Amniotic epithelial cell (primary cell): Measurements from ENCODE around the gene AMPD2.
A peak's percentile ranks its signal among the peaks of the same experiment; 100 is the strongest.

Source experiments
- DNase-seq: peaks from one replicate; pipeline ENCODE4 v3.0.0-alpha.2; 2010; ENCODE audit warnings: low read depth

AMPD2 gene

DNA sequence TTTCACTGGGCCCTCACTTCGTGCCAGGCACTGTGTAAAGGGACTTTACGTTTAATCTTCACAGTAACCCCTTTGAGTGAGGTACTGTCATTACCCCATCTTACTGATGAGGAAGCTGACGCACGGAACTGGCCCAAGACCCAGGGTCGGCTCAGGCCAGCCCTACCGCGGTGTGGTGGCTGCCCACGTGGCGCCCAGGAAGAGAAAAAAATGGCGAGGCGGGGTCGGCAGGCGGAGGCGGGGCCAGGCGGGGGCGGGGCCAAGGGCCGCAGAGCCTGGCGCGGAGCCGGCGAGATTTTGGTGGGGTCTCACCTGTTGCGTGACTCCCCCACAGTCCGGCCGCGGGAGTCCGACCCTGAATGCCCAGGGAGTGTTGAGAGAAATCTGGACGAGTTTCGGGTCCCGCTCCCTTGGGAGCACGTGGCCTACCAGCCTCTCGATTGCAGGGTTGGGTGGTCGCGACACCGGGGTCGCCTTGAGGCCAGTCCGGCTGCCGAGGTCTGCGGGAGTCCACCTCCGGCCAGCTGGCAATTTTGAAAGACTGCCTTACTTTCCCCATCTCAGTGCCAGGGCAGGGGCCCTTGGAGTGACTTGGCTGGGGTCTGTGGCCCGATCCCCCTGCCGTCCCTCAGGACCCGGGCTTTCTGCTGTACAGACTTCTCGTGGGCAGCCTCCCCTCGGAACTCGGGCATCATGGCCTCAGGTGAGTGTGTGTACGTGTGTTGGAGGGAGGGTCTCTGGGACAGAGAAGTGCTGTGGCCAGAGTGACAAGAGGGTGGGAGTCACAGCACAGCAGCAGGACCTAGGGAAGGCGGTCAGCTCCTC, at the start of gene AMPD2, which contains the start of gene GNAT2:
AMPD2 (plus strand) TSS at position 262 of the 825 bp plus-strand sequence. CDS start 1,339 bp downstream, outside the sequence.
GNAT2 (minus strand) TSS at position 41 of the 825 bp plus-strand sequence. CDS start 6,746 bp downstream, outside the sequence.
- DNase-seq, result peak; percentile 86

- peak; percentile 91 for DNase-seq
Measured at GRCh38 chr1:109570414-109570813, 49.2 kb upstream of the AMPD2 start.

- no peak for DNase-seq
Measured at GRCh38 chr1:109573785-109574184, 45.9 kb upstream of the AMPD2 start.

DNA sequence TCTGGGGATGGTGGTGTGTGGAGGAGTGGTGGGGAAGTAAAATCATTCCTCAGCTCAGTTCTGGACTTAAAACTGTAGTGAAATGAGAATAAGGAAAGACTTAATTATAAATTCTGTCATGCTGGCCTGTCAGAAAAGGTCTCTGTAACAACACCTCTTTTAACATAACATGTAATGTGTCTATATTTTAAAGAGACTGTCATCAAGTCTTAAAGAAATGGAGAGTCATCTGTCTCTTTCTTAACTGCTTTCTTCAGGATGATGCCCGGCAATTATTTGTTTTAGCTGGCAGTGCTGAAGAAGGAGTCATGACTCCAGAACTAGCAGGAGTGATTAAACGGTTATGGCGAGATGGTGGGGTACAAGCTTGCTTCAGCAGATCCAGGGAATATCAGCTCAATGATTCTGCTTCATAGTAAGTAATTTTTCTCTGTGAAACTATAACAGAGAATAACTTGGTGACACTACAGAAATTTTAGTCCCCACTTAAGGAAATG, 40.6 kb upstream of the AMPD2 start:
- DNase-seq, result peak; percentile 21

DNA sequence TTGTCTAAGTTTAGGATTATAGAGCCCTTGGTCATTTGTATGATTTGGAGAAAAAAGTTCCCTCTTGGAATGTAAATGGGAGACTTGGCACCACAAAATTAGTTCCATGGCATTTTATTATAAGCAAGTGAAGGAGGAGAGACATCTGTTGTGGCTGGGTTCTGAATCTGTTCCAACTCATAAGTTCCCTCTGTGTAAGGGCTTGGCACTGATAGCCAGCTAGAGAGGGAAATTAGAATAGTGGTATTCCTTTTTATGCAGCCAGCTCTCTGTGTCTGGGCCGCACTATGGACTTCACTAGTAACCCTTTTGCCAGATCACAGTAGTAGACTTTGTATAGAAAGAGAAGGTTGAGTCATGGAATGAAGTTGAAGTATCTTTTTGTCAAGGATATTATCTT, 40.1 kb upstream of the AMPD2 start:
- no peak for DNase-seq

- no peak for DNase-seq
Measured at GRCh38 chr1:109582021-109582420, 37.6 kb upstream of the AMPD2 start.

DNA sequence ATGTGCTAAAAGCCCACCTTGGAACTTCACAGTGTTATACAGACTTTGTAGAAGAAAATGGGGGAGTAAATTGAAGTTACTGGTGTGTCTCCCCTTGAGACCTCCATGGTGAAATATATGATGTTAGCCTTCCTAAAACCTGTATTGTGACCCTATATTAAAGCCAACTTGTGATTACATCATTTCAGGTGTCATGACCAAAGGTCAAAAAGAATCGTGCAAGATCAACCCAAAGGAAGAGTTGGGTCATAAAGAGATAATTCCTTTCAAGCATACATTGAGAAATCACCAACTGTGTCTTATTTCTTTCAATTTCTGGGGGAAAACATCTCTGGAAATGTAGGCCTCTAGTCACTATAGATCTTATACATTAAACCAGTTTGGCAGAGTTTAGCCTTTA, 34.9 kb upstream of the AMPD2 start:
- DNase-seq, result no peak

DNA sequence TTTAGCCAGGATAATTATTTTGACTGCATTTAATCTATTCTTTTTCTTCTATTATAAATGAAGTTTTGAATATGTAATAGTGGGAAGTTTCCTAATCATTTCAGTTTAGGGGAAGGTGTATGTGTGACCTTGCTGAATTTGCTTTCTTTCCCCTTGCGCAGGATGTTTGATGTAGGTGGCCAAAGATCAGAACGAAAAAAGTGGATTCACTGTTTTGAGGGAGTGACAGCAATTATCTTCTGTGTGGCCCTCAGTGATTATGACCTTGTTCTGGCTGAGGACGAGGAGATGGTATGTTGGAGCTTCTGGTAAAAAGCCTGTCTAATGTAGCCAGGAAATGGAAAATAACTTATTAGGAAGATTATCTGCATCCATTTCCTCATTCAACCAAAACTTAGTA, 33.6 kb upstream of the AMPD2 start:
- DNase-seq, result no peak

- DNase-seq, result no peak
Measured at GRCh38 chr1:109589177-109589576, 30.5 kb upstream of the AMPD2 start.

GRCh38 chr1:109589679-109590078, 30.0 kb upstream of the AMPD2 start:
- no peak for DNase-seq

- DNase-seq, result no peak
Measured at GRCh38 chr1:109592916-109593315, 26.7 kb upstream of the AMPD2 start.

DNA sequence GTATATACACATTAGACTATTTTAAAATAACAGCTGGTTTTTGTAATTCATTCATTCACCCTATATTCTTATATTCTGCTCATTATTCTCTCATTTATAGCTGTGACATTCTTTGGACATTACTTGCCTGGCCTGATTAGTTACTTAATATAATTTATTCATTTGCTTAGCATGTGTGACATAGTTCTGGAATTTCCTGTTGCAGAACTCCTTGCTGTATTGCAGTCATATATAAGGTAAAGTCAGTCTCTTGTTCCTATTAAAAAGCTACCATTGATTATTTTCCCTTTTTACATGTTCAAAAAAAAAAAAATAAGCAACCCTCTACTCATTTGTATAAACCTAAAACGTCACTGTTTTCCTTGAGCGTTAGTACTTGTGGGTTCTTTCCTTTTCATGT, 24.1 kb upstream of the AMPD2 start:
- peak; percentile 52 for DNase-seq

- peak; percentile 70 for DNase-seq
Measured at GRCh38 chr1:109598156-109598555, 21.5 kb upstream of the AMPD2 start.

GRCh38 chr1:109598655-109599054, 21.0 kb upstream of the AMPD2 start:
- DNase-seq, result no peak

DNA sequence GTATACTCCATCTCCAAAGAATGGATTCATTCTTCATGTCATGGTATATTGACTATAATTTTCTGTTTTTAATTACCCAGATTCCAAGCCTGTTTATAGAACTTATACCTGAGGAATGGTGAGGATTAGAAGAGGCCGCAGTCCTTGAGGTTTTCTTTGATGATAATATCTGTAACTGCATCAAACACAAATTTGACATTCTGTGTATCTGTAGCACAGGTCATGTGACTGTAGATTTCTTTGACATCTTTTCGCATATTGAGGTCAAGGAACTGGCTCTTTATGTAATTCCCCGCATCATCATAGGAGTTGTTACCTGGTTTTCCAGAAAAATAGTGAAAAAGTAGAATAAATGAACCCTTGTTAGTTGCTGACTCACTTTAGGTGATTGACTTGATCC, 16.4 kb upstream of the AMPD2 start:
- DNase-seq, result no peak

- no peak for DNase-seq
Measured at GRCh38 chr1:109605381-109605780, 14.3 kb upstream of the AMPD2 start.

- no peak for DNase-seq
Measured at GRCh38 chr1:109609881-109610280, 9.8 kb upstream of the AMPD2 start.

GRCh38 chr1:109610609-109611307, 8.9 kb upstream of the AMPD2 start:
- DNase-seq, result peak; percentile 31

GRCh38 chr1:109611308-109611990, 8.2 kb upstream of the AMPD2 start:
- no peak for DNase-seq

DNA sequence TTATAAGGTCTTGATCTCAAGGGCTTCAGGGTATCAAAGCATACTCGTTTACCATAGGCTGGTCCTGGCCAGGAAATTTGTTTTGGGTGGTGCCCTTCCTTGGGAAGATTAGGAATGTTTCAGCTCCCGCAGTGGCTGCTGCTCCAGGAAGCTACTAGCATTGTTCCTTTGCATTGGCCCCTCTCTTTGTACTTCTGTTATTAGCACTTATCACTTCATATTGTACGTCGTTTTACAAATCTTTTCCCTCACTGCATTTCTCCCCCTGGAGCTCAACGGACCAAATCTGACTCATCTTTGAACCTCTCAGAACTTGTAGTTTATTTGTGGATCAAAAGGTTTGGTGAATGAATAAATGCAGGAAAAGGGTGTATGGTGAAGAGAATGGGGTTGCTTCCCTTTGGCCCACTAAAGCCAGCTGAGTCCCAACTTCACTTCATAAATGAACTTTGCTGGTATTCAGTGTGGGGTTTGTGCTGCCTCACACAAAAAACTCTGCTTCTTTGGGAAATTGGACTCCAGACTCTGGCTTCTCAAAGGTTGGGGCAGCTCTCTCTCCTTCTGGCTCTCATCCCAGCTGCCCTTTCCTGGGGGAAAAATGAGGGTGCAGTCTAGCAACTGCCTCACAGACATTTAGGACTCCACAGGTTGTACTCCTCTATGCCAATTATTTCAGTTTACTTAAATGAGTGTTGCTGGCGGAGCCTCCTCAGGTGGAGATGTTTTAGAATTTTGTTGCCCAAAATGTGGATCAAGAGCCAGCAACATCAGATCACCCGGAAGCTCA, 6.1 kb upstream of the AMPD2 start:
- peak; percentile 36 for DNase-seq

- no peak for DNase-seq
Measured at GRCh38 chr1:109615879-109616278, 3.8 kb upstream of the AMPD2 start.

DNA sequence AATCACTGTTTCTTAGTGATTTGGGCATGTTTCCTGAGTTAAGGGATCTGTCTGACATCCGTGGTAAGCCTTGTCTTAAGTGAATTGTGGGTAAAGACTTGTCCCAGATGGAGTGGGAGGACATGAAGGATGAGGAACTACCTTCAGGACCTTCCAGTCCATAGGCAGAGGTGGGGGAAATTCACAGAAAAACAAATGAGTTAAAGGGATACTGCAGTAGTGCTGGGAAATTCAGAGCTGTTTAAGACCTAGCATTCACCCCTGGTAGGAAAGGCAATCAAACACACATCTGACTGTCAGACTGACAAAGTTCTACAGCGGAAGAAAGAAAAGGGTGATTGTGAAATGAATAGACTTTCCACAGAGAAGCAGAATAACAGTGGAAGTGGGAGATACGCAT, 3.2 kb upstream of the AMPD2 start:
- peak; percentile 40 for DNase-seq
